Adrenal gland (tissue), 12 donors: ENCODE measurements around the gene METTL21C. TPM values are rescaled to one million over a fixed set of nuclear protein-coding genes. Genes with fewer than 3 reads are reported as not detected.
A peak's percentile ranks its signal among the peaks of the same experiment; 100 is the strongest.

Experiments
- DNase-seq, 7 donors: peaks; one replicate each; pipeline ENCODE4 v3.0.0-alpha.2; 2019 to 2020
- H3K27ac ChIP-seq, 5 donors: fragments of 200-600 bp; sonication (generic) in 4 of 5; 1 replicate in 3 of 5; 2 replicates in 2 of 5; pipeline versions ENCODE4 v1.5.1 to v1.8.0; 2016 to 2020; ENCODE audit warnings: mild to moderate bottlenecking in 1 of 5
- H3K27me3 ChIP-seq: fragments of 200-600 bp; 2 replicates; pipeline ENCODE4 v1.8.0; 2021
- H3K36me3 ChIP-seq, 2 donors: fragments of 200-600 bp; replicated peaks in 1 of 2; 1 replicate in 1 of 2; 2 replicates in 1 of 2; pipeline versions ENCODE4 v1.5.1 to v1.8.0; 2018 to 2022
- H3K4me1 ChIP-seq, 2 donors: fragments of 200-600 bp; replicated peaks in 1 of 2; 1 replicate in 1 of 2; 2 replicates in 1 of 2; pipeline versions ENCODE4 v1.5.1 to v1.8.0; 2018 to 2021
- H3K4me3 ChIP-seq, 4 donors: fragments of 200-600 bp; sonication (generic) in 3 of 4; one replicate each; pipeline ENCODE4 v1.5.1; 2016 to 2018
- H3K9me3 ChIP-seq, 3 donors: fragments of 200-600 bp; sonication (generic) in 1 of 3; replicated peaks in 1 of 3; 1 replicate in 2 of 3; 2 replicates in 1 of 3; pipeline versions ENCODE4 v1.5.1 to v1.8.0; 2016 to 2021
- CTCF ChIP-seq, 6 experiments: fragments of 450-650 bp in 4 of 6; fragments of 200-600 bp in 2 of 6; sonication (generic) in 1 of 6; IDR thresholded peaks; 1 replicate in 5 of 6; 2 replicates in 1 of 6; pipeline versions ENCODE4 v1.5.1 to v1.8.0; 2016 to 2021; ENCODE audit warnings: antibody characterized with exemption in 6 of 6, mild to moderate bottlenecking in 2 of 6, moderate library complexity in 1 of 6
- POLR2A ChIP-seq, 2 donors: fragments of 450-650 bp; IDR thresholded peaks; one replicate each; pipeline ENCODE4 v1.6.1; 2017; ENCODE audit warnings: antibody characterized with exemption in 2 of 2, mild to moderate bottlenecking in 2 of 2, moderate library complexity in 1 of 2
- WGBS, 4 donors: extraction: QIAGEN DNeasy Blood & Tissue Kit in 2 of 4; methylation state at CpG; one replicate each; pipeline versions ENCODE4 v1.1.5 to v1.1.7; 2013 to 2017; 5-methylcytosine and 5-hydroxymethylcytosine counted together
- intact Hi-C, 2 donors: fragments of 100-400 bp; cut with DNase I; formaldehyde crosslinking; loops; one replicate each; pipeline versions ENCODE4 v1.14.1 to v1.15.0; 2022 to 2023
- polyA plus RNA-seq, 3 donors: library from polyadenylated mRNA; stranded (reverse); fragments of 200-250 nt in 2 of 3; fragments of 350-450 nt in 1 of 3; fragmentation: Illumina TruSeq in 1 of 3; extraction: RNeasy Lipid Tissue Mini Kit (QIAGEN cat#74804) in 1 of 3; gene quantifications; one replicate each; pipeline ENCODE4 v1.2.3, GENCODE V29; 2013 to 2014
- total RNA-seq, 9 donors: library from RNA; depleted of rRNA in 4 of 9; stranded (reverse); fragments of >200 nt in 4 of 9; fragments of 120-200 nt in 1 of 9; fragmentation: NEBNext Ultra II Directional in 1 of 9; extraction: Animal tissue kit (Norgen Biotek cat#: 25700) in 1 of 9; gene quantifications; one replicate each; pipeline versions ENCODE4 v1.1.0 to v1.2.4, GENCODE V29; 2013 to 2023
- donor health status: healthy with polysubstance abuse.
- donor health status: Bipolar disorder and iron deficiency.
- donor health status: DM: yes; HTN: yes; CAD: no.
- donor health status: DM: no; HTN: no; CAD: no.
- donor health status: DM: no; HTN: no; CAD: no.
- donor health status: DM: yes; HTN: yes; CAD: no.

Gene METTL21C
- total and polyA plus RNA-seq, 12 donors, result not detected

GRCh38 chr13:102708211-102708610 is 13.4 kb upstream of the METTL21C start:
- DNase-seq, result no peak
- 48 to 58% (median 50%) methylated on average over 2 of the region's 2 CpGs for WGBS, 4 donors
- Histone ChIP-seq H3K27me3 (peaks cover 4% of the 10 kb centered on the region), H3K27ac (no peak overlapping the region), H3K4me1 (peaks cover 6 to 13% of the 10 kb centered on the region in 2 donors), H3K9me3 (no peaks in the 10 kb centered on the region), H3K4me3 (no peak overlapping the region), H3K36me3 (no peaks in the 10 kb centered on the region)
- TF ChIP-seq CTCF (IDR thresholded peaks at IDR 0.05), result no peak
- TF ChIP-seq POLR2A (IDR thresholded peaks at IDR 0.05), result no peak
- intact Hi-C loops, result no loop called here

GRCh38 chr13:102707467-102707866 is 12.6 kb upstream of the METTL21C start:
- no peak for TF ChIP-seq CTCF (IDR thresholded peaks at IDR 0.05)
- no peak for TF ChIP-seq POLR2A (IDR thresholded peaks at IDR 0.05)
- H3K27ac ChIP-seq, result no peak overlapping the region
- H3K4me1 ChIP-seq, result peaks cover 6 to 13% of the 10 kb centered on the region in 2 donors
- H3K27me3 ChIP-seq, result peaks cover 4% of the 10 kb centered on the region
- DNase-seq, result peak in 4 of 7 donors; percentile 30 to 42 (median 32)
- no peak overlapping the region for H3K4me3 ChIP-seq
- H3K9me3 ChIP-seq, result no peaks in the 10 kb centered on the region
- WGBS, 4 donors, result 18 to 30% (median 19%) methylated on average over 4 of the region's 4 CpGs
- intact Hi-C loops, result no loop called here
- no peaks in the 10 kb centered on the region for H3K36me3 ChIP-seq

- intact Hi-C loops, result no loop called here
These were observed 9.6 kb upstream of the METTL21C start for GRCh38 chr13:102704238-102705058.

GRCh38 chr13:102703726-102704035 is 8.8 kb upstream of the METTL21C start:
- DNase-seq, result no peak
- peaks cover 6 to 13% of the 10 kb centered on the region in 2 donors for H3K4me1 ChIP-seq

More at GRCh38 chr13:102704238-102705058, 9.6 kb upstream of the METTL21C start:
- TF ChIP-seq CTCF (IDR thresholded peaks at IDR 0.05) (no peak), POLR2A (IDR thresholded peaks at IDR 0.05) (no peak)
- no peaks in the 10 kb centered on the region for H3K36me3 ChIP-seq
- H3K27me3 ChIP-seq, result no peaks in the 10 kb centered on the region
- peak in 4 of 7 donors; percentile 23 to 35 (median 26) for DNase-seq
- 80 to 86% (median 83%) methylated on average over 6 of the region's 6 CpGs for WGBS, 4 donors
- H3K27ac ChIP-seq, result no peak overlapping the region
- H3K4me1 ChIP-seq, result peaks cover 6 to 13% of the 10 kb centered on the region in 2 donors
- no peaks in the 10 kb centered on the region for H3K9me3 ChIP-seq
- H3K4me3 ChIP-seq, result no peak overlapping the region

More at GRCh38 chr13:102703726-102704035, 8.8 kb upstream of the METTL21C start:
- H3K4me3 ChIP-seq, result no peak overlapping the region
- intact Hi-C loops, result no loop called here
- H3K27me3 ChIP-seq, result no peaks in the 10 kb centered on the region
- H3K36me3 ChIP-seq, result no peaks in the 10 kb centered on the region
- no peak overlapping the region for H3K27ac ChIP-seq
- H3K9me3 ChIP-seq, result no peaks in the 10 kb centered on the region
- TF ChIP-seq POLR2A (IDR thresholded peaks at IDR 0.05), result no peak
- no peak for TF ChIP-seq CTCF (IDR thresholded peaks at IDR 0.05)
